HUDEP-2 (cell line): ENCODE data around the gene PCDH9.
A peak's percentile ranks its signal among the peaks of the same experiment; 100 is the strongest.

ENCODE experiments used
- DNase-seq, 76 experiments: peaks; one replicate each; lab custom pipeline; 2025; ENCODE audit not compliant: unreplicated experiment in 76 of 76; lab: John Stamatoyannopoulos, UW

PCDH9 gene

GRCh38 chr13:67048084-67048820 lies 181.9 kb downstream of the PCDH9 start:
- DNase-seq, result peak in 17 of 76 experiments; percentile 3 to 33 (median 12)

GRCh38 chr13:67045357-67045756 lies 184.8 kb downstream of the PCDH9 start:
- DNase-seq, result no peak

- DNase-seq, result no peak
Observed at GRCh38 chr13:67043901-67044300, 186.2 kb downstream of the PCDH9 start.

GRCh38 chr13:67042556-67042955 lies 187.6 kb downstream of the PCDH9 start:
- no peak for DNase-seq

GRCh38 chr13:67036699-67037457 lies 193.3 kb downstream of the PCDH9 start:
- DNase-seq, result no peak

- no peak for DNase-seq
Observed at GRCh38 chr13:67033170-67033569, 197.0 kb downstream of the PCDH9 start.

GRCh38 chr13:67023130-67023876 lies 206.8 kb downstream of the PCDH9 start:
- DNase-seq, result no peak

GRCh38 chr13:67018775-67019174 lies 211.4 kb downstream of the PCDH9 start:
- DNase-seq, result no peak

- DNase-seq, result no peak
Observed at GRCh38 chr13:67017276-67017675, 212.9 kb downstream of the PCDH9 start.

GRCh38 chr13:67015976-67016600 lies 214.0 kb downstream of the PCDH9 start:
- DNase-seq, result no peak

- no peak for DNase-seq
Observed at GRCh38 chr13:67014399-67014798, 215.7 kb downstream of the PCDH9 start.

GRCh38 chr13:67013709-67014108 lies 216.4 kb downstream of the PCDH9 start:
- DNase-seq, result no peak

GRCh38 chr13:67008075-67008668 lies 222.0 kb downstream of the PCDH9 start:
- DNase-seq, result no peak

GRCh38 chr13:67004511-67004910 lies 225.6 kb downstream of the PCDH9 start:
- DNase-seq, result no peak

- no peak for DNase-seq
Observed at GRCh38 chr13:67003743-67004142, 226.4 kb downstream of the PCDH9 start.

- no peak for DNase-seq
Observed at GRCh38 chr13:67001363-67001762, 228.8 kb downstream of the PCDH9 start.

GRCh38 chr13:66996503-66996902 lies 233.6 kb downstream of the PCDH9 start:
- no peak for DNase-seq

GRCh38 chr13:66995203-66995611 lies 234.9 kb downstream of the PCDH9 start:
- no peak for DNase-seq

GRCh38 chr13:66994517-66995202 lies 235.5 kb downstream of the PCDH9 start:
- no peak for DNase-seq

GRCh38 chr13:66994097-66994496 lies 236.0 kb downstream of the PCDH9 start:
- DNase-seq, result no peak
